HepG2 (cell line): ENCODE results near the gene WDR91. TPM values are rescaled to one million over a fixed set of nuclear protein-coding genes. Genes with fewer than 3 reads are reported as not detected.

Experiments
- ATAC-seq: fragments of 200-7000 bp; cut with Tn5 transposase; 3 replicates; pipeline ENCODE4 v1.9.1; 2020; ENCODE audit warnings: mild to moderate bottlenecking, moderate library complexity
- BruUV-seq: library from RNA; stranded (reverse); fragments of 400-500 nt; replicated peaks from 2 replicates; lab custom pipeline; 2021; lab: Mats Ljungman, UMichigan
- CTCF ChIA-PET: fragments of 300-600 bp; formaldehyde crosslinking; extraction: SDS; loops from one replicate; lab custom pipeline; 2021; ENCODE audit warnings: low total read pairs, inconsistent platforms, low intra/inter-chr PET ratio; lab: Yijun Ruan, JAX
- POLR2A ChIA-PET: fragments of 350-600 bp; sonication (Branson Sonifier 250); formaldehyde crosslinking; loops from one replicate; lab custom pipeline; 2020; ENCODE audit warnings: antibody characterized with exemption, inconsistent platforms; lab: Yijun Ruan, JAX
- DNase-seq: peaks from one replicate; pipeline ENCODE4 v3.0.0-alpha.2; 2015; ENCODE audit warnings: low spot score
- FAIRE-seq: peaks from 3 replicates; lab custom pipeline; 2011; peaks lifted over from hg19 to GRCh38; lab: Jason Lieb, UNC
- H2AFZ ChIP-seq: one replicate; pipeline ENCODE4 v1.6.1; 2011; ENCODE audit warnings: low read length, inconsistent platforms
- H3K27ac ChIP-seq: fragments of 300-600 bp; 3 replicates; pipeline ENCODE4 v1.8.0; 2011; ENCODE audit warnings: mixed run types, mild to moderate bottlenecking, mixed read lengths, low read length, inconsistent platforms; ENCODE audit not compliant: insufficient read depth; ENCODE audit errors: extremely low read length
- H3K27me3 ChIP-seq, 2 experiments: fragments of 200-600 bp in 1 of 2; 2 replicates in 1 of 2; 3 replicates in 1 of 2; pipeline versions ENCODE4 v1.6.0 to v1.8.0; 2011; ENCODE audit warnings: low read length in 2 of 2, mild to moderate bottlenecking in 2 of 2, moderate library complexity in 2 of 2, inconsistent platforms in 1 of 2; ENCODE audit not compliant: insufficient read depth in 2 of 2, control insufficient read depth in 1 of 2
- H3K36me3 ChIP-seq, 2 experiments: fragments of 200-600 bp in 1 of 2; replicated peaks in 1 of 2; 2 replicates in 1 of 2; 3 replicates in 1 of 2; pipeline versions ENCODE4 v1.5.1 to v1.8.0; 2011; ENCODE audit warnings: low read length in 2 of 2, inconsistent platforms in 1 of 2; ENCODE audit not compliant: insufficient read depth in 2 of 2, control insufficient read depth in 1 of 2
- H3K4me1 ChIP-seq: 2 replicates; pipeline ENCODE4 v1.5.1; 2012; ENCODE audit warnings: low read length, inconsistent platforms; ENCODE audit not compliant: insufficient read depth
- H3K4me2 ChIP-seq: 2 replicates; pipeline ENCODE4 v1.6.0; 2011; ENCODE audit warnings: low read depth, low read length, inconsistent platforms
- H3K4me3 ChIP-seq, 3 experiments: fragments of 200-600 bp in 1 of 3; sonication (generic), shearing (Covaris generic) in 1 of 3; replicated peaks in 1 of 3; 2 replicates each; pipeline ENCODE4 v1.5.1; 2011 to 2016; ENCODE audit warnings: low read length in 3 of 3, inconsistent platforms in 2 of 3, low read depth in 2 of 3, mild to moderate bottlenecking in 2 of 3, control low read depth in 1 of 3, mixed read lengths in 1 of 3; ENCODE audit not compliant: insufficient read depth in 1 of 3
- H3K79me2 ChIP-seq: one replicate; pipeline ENCODE4 v1.6.1; 2011; ENCODE audit warnings: low read length, inconsistent platforms; ENCODE audit not compliant: insufficient read depth
- H3K9ac ChIP-seq: 2 replicates; pipeline ENCODE4 v1.6.0; 2011; ENCODE audit warnings: mild to moderate bottlenecking, low read depth, low read length, inconsistent platforms; ENCODE audit not compliant: insufficient read depth
- H3K9me3 ChIP-seq: 2 replicates; pipeline ENCODE4 v1.5.1; 2012; ENCODE audit warnings: mild to moderate bottlenecking, low read length
- H4K20me1 ChIP-seq: 2 replicates; pipeline ENCODE4 v1.6.0; 2011; ENCODE audit warnings: inconsistent platforms, mild to moderate bottlenecking, low read length, moderate library complexity; ENCODE audit not compliant: insufficient read depth
- FOSL2 ChIP-seq: sonication (generic); formaldehyde crosslinking; IDR thresholded peaks from 2 replicates; pipeline ENCODE4 v1.4.0; 2020; ENCODE audit warnings: missing genetic modification reagents
- PAX8 ChIP-seq: sonication (generic); formaldehyde crosslinking; IDR thresholded peaks from 2 replicates; pipeline ENCODE4 v1.8.0; 2022; ENCODE audit warnings: mild to moderate bottlenecking, missing genetic modification reagents, borderline replicate concordance
- ZNF777 ChIP-seq: sonication (generic); formaldehyde crosslinking; IDR thresholded peaks from 2 replicates; pipeline ENCODE4 v1.4.0; 2020; ENCODE audit warnings: missing genetic modification reagents
- ZSCAN21 ChIP-seq: sonication (generic); formaldehyde crosslinking; IDR thresholded peaks from 2 replicates; pipeline ENCODE4 v1.8.0; 2022; ENCODE audit warnings: mild to moderate bottlenecking, missing genetic modification reagents, moderate library complexity, borderline replicate concordance
- WGBS: methylation state at CpG from one replicate; pipeline ENCODE4 v1.1.6; 2017; ENCODE audit warnings: low lambda C conversion rate; 5-methylcytosine and 5-hydroxymethylcytosine counted together
- in situ Hi-C: cut with HindIII; loops from 2 replicates; pipeline ENCODE4 v1.10.0; 2017; ENCODE audit warnings: low pct_unique_long_range_greater_than_20kb; ENCODE audit not compliant: extremely low pct_ligation_motif_present
- intact Hi-C: fragments of 100-400 bp; cut with micrococcal nuclease; formaldehyde crosslinking; loops from one replicate; pipeline ENCODE4 v1.10.0; 2022; ENCODE audit not compliant: unreplicated experiment
- polyA plus RNA-seq, 8 experiments: library from polyadenylated mRNA; depleted of rRNA in 3 of 8; stranded (reverse) in 7 of 8; unstranded in 1 of 8; fragments of >200 nt; fragmentation: Illumina TruSeq in 4 of 8; extraction: Trizol in 4 of 8; gene quantifications; 2 replicates each; pipeline versions ENCODE4 v1.2.1 to v1.2.3, GENCODE V29; 2011 to 2016; ENCODE audit warnings: low read depth in 4 of 8, missing spikeins in 1 of 8, mixed read lengths in 1 of 8; ENCODE audit not compliant: insufficient read depth in 1 of 8
- total RNA-seq, 5 experiments: library from RNA; depleted of rRNA; stranded (reverse); fragments of >200 nt; fragmentation: Illumina TruSeq; extraction: Trizol; gene quantifications; 2 replicates each; pipeline ENCODE4 v1.2.3, GENCODE V29; 2016; ENCODE audit warnings: low read depth in 1 of 5
- TF ChIP-seq, protein P1 (sequence below): sonication (generic); formaldehyde crosslinking; IDR thresholded peaks from 2 replicates; pipeline ENCODE4 v1.4.0; 2020; ENCODE audit warnings: missing genetic modification reagents, mild to moderate bottlenecking, borderline replicate concordance

Gene WDR91
- total and polyA plus RNA-seq, 2 of the 13 experiments (the other 11 are each of a cell fraction or from before 2014, with no cell fraction given): 11.6 to 12.1 TPM

DNA sequence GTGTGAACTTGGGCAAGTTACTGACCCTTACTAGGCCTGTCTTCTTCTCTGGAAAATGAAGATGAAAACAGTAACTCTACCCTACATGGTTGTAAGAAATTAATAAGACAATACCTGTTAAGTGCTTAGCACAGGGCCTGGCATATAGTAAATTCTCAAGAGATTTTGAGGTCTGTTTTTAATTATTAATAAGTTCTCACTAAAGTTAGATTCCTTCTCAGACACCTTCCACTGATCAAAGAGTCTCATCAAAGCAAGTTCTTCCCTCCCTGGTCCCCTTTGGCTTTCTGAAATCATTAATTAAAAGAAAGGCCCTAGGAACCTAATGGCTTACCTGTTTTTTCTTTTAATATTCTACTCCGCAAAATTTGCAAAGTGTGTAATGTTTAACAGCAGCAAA is 58.9 kb downstream of the WDR91 start:
- in situ Hi-C loops: no loop called here
- ATAC-seq (no peak), FAIRE-seq (no peak), DNase-seq (no peak)
- intact Hi-C loops: no loop called here
- no TSS peak for BruUV-seq
- no peak overlapping the region for H2AFZ ChIP-seq
- H3K4me3 ChIP-seq: no peak overlapping the region
- 100% methylated on average over 1 of the region's 1 CpG for WGBS
- TF ChIP-seq, protein P1, sequence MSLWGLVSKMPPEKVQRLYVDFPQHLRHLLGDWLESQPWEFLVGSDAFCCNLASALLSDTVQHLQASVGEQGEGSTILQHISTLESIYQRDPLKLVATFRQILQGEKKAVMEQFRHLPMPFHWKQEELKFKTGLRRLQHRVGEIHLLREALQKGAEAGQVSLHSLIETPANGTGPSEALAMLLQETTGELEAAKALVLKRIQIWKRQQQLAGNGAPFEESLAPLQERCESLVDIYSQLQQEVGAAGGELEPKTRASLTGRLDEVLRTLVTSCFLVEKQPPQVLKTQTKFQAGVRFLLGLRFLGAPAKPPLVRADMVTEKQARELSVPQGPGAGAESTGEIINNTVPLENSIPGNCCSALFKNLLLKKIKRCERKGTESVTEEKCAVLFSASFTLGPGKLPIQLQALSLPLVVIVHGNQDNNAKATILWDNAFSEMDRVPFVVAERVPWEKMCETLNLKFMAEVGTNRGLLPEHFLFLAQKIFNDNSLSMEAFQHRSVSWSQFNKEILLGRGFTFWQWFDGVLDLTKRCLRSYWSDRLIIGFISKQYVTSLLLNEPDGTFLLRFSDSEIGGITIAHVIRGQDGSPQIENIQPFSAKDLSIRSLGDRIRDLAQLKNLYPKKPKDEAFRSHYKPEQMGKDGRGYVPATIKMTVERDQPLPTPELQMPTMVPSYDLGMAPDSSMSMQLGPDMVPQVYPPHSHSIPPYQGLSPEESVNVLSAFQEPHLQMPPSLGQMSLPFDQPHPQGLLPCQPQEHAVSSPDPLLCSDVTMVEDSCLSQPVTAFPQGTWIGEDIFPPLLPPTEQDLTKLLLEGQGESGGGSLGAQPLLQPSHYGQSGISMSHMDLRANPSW (CRISPR knock-in tag): no peak
- no peak for TF ChIP-seq PAX8 (CRISPR knock-in tag)
- TF ChIP-seq ZSCAN21 (CRISPR knock-in tag): no peak
- no peak for TF ChIP-seq FOSL2
- TF ChIP-seq ZNF777 (CRISPR knock-in tag): no peak
- H3K4me2 ChIP-seq: no peak overlapping the region; the same call in 1 of the 2 replicates
- H3K9me3 ChIP-seq: peaks cover 20% of the 10 kb centered on the region
- CTCF ChIA-PET: no interaction called here
- no peak overlapping the region for H3K27ac ChIP-seq
- no peaks in the 10 kb centered on the region; the same call in 1 of the 2 replicates for H4K20me1 ChIP-seq
- H3K9ac ChIP-seq: no peak overlapping the region
- POLR2A ChIA-PET: no interaction called here
- peaks cover 61% of the 10 kb centered on the region for H3K4me1 ChIP-seq
- no peaks in the 10 kb centered on the region; a peak in 1 of 5 replicates for H3K27me3 ChIP-seq
- H3K36me3 ChIP-seq: peaks cover 4 to 18% of the 10 kb centered on the region in 2 experiments; a peak in 3 of 5 replicates
- peaks cover 87% of the 10 kb centered on the region for H3K79me2 ChIP-seq
